HG03378 (cell line): ENCODE data around the gene CPT1C.

Experiments used
- ATAC-seq: cut with Tn5 transposase; IDR thresholded peaks from one replicate; pipeline ENCODE4 v1.9.1; 2021; ENCODE audit warnings: mild to moderate bottlenecking, moderate library complexity; ENCODE audit not compliant: unreplicated experiment

Gene CPT1C

GRCh38 chr19:49660338-49660961, 30.5 kb upstream of the CPT1C start:
- no peak for ATAC-seq

GRCh38 chr19:49662011-49662410, 28.9 kb upstream of the CPT1C start:
- ATAC-seq = no peak

- no peak for ATAC-seq
Measured at GRCh38 chr19:49663224-49663623, 27.7 kb upstream of the CPT1C start.

- no peak for ATAC-seq
Measured at GRCh38 chr19:49664171-49665035, 26.5 kb upstream of the CPT1C start.

GRCh38 chr19:49665036-49665350, 25.9 kb upstream of the CPT1C start:
- ATAC-seq = no peak

GRCh38 chr19:49665351-49666119, 25.4 kb upstream of the CPT1C start, which contains the start of the genes BCL2L12 and IRF3:
Gene BCL2L12, plus strand, starts transcription at chr19:49665933. Its CDS starts 760 bp downstream, at chr19:49666693.
Gene IRF3, minus strand, starts transcription at chr19:49665857. Its CDS starts 1,019 bp downstream, at chr19:49664838.
- peak; percentile 77 for ATAC-seq

GRCh38 chr19:49666120-49666444, 24.8 kb upstream of the CPT1C start:
- ATAC-seq = no peak

- ATAC-seq = no peak
Measured at GRCh38 chr19:49667473-49667872, 23.4 kb upstream of the CPT1C start.

GRCh38 chr19:49669516-49669915, 21.4 kb upstream of the CPT1C start:
- ATAC-seq = no peak

- no peak for ATAC-seq
Measured at GRCh38 chr19:49672131-49672919, 18.6 kb upstream of the CPT1C start.

- ATAC-seq = peak; percentile 54
Measured at GRCh38 chr19:49676136-49676783, 14.7 kb upstream of the CPT1C start.

- ATAC-seq = no peak
Measured at GRCh38 chr19:49676784-49677230, 14.1 kb upstream of the CPT1C start.

GRCh38 chr19:49677231-49677900, 13.6 kb upstream of the CPT1C start, which contains the start of gene PRMT1:
Gene PRMT1, plus strand, starts transcription at chr19:49677271. Its CDS starts 10 bp downstream, at chr19:49677281.
- ATAC-seq = no peak

GRCh38 chr19:49677901-49678674, 12.8 kb upstream of the CPT1C start:
- no peak for ATAC-seq

GRCh38 chr19:49678985-49679770, 11.7 kb upstream of the CPT1C start:
- no peak for ATAC-seq

- ATAC-seq = no peak
Measured at GRCh38 chr19:49679771-49680413, 11.0 kb upstream of the CPT1C start.
